Endothelial cell of umbilical vein (primary cell): ENCODE data around the gene IRF6.

Source experiments
- EZH2 ChIP-seq: IDR thresholded peaks from 2 replicates; pipeline ENCODE4 v1.6.1; 2012; ENCODE audit warnings: borderline replicate concordance, low read depth, mild to moderate bottlenecking, moderate library complexity, low read length, inconsistent platforms; ENCODE audit not compliant: severe bottlenecking
- FOS ChIP-seq: IDR thresholded peaks from 2 replicates; pipeline ENCODE4 v1.6.1; 2011; ENCODE audit warnings: mild to moderate bottlenecking, low read length, moderate library complexity, borderline replicate concordance; ENCODE audit not compliant: insufficient read depth
- GATA2 ChIP-seq: IDR thresholded peaks from 2 replicates; pipeline ENCODE4 v1.7.0; 2011; ENCODE audit warnings: low read depth, mild to moderate bottlenecking, moderate library complexity, mixed read lengths, low read length; ENCODE audit not compliant: insufficient read length, insufficient read depth
- JUN ChIP-seq: IDR thresholded peaks from 2 replicates; pipeline ENCODE4 v1.6.1; 2011; ENCODE audit warnings: borderline replicate concordance, low read depth; ENCODE audit not compliant: insufficient read length, insufficient read depth
- MYC ChIP-seq: IDR thresholded peaks from one replicate; pipeline ENCODE4 v1.6.1; 2011; ENCODE audit warnings: mild to moderate bottlenecking, low read depth, low read length
- POLR2A ChIP-seq: IDR thresholded peaks from 2 replicates; pipeline ENCODE4 v1.6.1; 2012; ENCODE audit warnings: low read depth, mild to moderate bottlenecking, control low read depth, low read length
- POLR2AphosphoS5 ChIP-seq: IDR thresholded peaks from 2 replicates; pipeline ENCODE4 v1.6.1; 2012; ENCODE audit warnings: low read depth, mild to moderate bottlenecking, control low read depth, low read length, moderate library complexity; ENCODE audit not compliant: insufficient read depth
- TF ChIP-seq, protein P1 (sequence below), 2 donors: IDR thresholded peaks; 1 replicate in 1 of 2; 2 replicates in 1 of 2; pipeline ENCODE4 v1.5.1; 2011; ENCODE audit warnings: low read length in 2 of 2, mild to moderate bottlenecking in 2 of 2, moderate library complexity in 2 of 2, control low read depth in 1 of 2, inconsistent platforms in 1 of 2, low read depth in 1 of 2; ENCODE audit not compliant: insufficient read depth in 1 of 2; ENCODE audit errors: extremely low read depth in 1 of 2
- TF ChIP-seq, protein P2 (sequence below): IDR thresholded peaks from 2 replicates; pipeline ENCODE4 v1.6.1; 2011; ENCODE audit not compliant: insufficient read depth, insufficient read length

- TF ChIP-seq, protein P1, sequence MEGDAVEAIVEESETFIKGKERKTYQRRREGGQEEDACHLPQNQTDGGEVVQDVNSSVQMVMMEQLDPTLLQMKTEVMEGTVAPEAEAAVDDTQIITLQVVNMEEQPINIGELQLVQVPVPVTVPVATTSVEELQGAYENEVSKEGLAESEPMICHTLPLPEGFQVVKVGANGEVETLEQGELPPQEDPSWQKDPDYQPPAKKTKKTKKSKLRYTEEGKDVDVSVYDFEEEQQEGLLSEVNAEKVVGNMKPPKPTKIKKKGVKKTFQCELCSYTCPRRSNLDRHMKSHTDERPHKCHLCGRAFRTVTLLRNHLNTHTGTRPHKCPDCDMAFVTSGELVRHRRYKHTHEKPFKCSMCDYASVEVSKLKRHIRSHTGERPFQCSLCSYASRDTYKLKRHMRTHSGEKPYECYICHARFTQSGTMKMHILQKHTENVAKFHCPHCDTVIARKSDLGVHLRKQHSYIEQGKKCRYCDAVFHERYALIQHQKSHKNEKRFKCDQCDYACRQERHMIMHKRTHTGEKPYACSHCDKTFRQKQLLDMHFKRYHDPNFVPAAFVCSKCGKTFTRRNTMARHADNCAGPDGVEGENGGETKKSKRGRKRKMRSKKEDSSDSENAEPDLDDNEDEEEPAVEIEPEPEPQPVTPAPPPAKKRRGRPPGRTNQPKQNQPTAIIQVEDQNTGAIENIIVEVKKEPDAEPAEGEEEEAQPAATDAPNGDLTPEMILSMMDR (IDR thresholded peaks at IDR 0.05; ENCODE audit: extremely low read depth in 1 of 2, insufficient read depth in 1 of 2, low read depth in 1 of 2, low read length in 2 of 2): no peak
- TF ChIP-seq POLR2AphosphoS5: no peak
- no peak for TF ChIP-seq POLR2A
- no peak for TF ChIP-seq FOS
- no peak for TF ChIP-seq EZH2
- no peak for TF ChIP-seq GATA2
- TF ChIP-seq, protein P2, sequence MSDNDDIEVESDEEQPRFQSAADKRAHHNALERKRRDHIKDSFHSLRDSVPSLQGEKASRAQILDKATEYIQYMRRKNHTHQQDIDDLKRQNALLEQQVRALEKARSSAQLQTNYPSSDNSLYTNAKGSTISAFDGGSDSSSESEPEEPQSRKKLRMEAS: no peak
- no peak for TF ChIP-seq MYC
- no peak for TF ChIP-seq JUN
Observed at GRCh38 chr1:209767096-209767495, 38.8 kb downstream of the IRF6 start.
